Esophagus muscularis mucosa (tissue), 3 donors: ENCODE results near the gene SIPA1L2.

Experiments used
- POLR2A ChIP-seq: fragments of 450-650 bp; IDR thresholded peaks from one replicate; pipeline ENCODE4 v1.6.1; 2017; ENCODE audit warnings: antibody characterized with exemption, moderate library complexity, mild to moderate bottlenecking, low read depth
- POLR2AphosphoS5 ChIP-seq, 2 donors: sonication (generic); formaldehyde crosslinking; IDR thresholded peaks; one replicate each; pipeline ENCODE4 v1.6.1; 2017; ENCODE audit warnings: antibody characterized with exemption in 2 of 2
- TF ChIP-seq, protein P1 (sequence below), 3 experiments: fragments of 200-600 bp in 2 of 3; fragments of 450-650 bp in 1 of 3; sonication (generic) in 2 of 3; IDR thresholded peaks; one replicate each; pipeline ENCODE4 v1.5.1; 2017 to 2019; ENCODE audit warnings: antibody characterized with exemption in 3 of 3, mild to moderate bottlenecking in 2 of 3, moderate library complexity in 1 of 3

DNA sequence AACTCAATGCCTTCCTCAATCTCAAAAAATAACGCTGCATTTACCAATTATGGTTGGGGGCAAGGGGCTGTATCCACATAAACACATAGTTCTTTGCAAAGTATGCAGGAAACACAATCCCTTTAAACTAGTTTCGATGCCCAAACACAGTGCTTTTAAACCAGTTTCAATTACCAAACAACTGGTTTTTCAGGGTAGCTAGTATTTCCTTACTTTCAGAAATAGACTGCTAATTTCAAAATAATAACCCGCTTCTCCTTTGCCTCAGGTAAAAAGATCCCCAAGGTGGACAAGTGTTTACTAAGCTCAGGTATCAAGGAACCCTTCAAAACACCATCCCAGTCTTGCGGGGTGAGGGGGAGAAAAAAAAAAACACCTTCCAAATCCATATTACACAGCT lies 2.8 kb downstream of the SIPA1L2 start:
- TF ChIP-seq, protein P1, sequence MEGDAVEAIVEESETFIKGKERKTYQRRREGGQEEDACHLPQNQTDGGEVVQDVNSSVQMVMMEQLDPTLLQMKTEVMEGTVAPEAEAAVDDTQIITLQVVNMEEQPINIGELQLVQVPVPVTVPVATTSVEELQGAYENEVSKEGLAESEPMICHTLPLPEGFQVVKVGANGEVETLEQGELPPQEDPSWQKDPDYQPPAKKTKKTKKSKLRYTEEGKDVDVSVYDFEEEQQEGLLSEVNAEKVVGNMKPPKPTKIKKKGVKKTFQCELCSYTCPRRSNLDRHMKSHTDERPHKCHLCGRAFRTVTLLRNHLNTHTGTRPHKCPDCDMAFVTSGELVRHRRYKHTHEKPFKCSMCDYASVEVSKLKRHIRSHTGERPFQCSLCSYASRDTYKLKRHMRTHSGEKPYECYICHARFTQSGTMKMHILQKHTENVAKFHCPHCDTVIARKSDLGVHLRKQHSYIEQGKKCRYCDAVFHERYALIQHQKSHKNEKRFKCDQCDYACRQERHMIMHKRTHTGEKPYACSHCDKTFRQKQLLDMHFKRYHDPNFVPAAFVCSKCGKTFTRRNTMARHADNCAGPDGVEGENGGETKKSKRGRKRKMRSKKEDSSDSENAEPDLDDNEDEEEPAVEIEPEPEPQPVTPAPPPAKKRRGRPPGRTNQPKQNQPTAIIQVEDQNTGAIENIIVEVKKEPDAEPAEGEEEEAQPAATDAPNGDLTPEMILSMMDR (IDR thresholded peaks at IDR 0.05) = no peak
- TF ChIP-seq POLR2A = no peak
- no peak for TF ChIP-seq POLR2AphosphoS5 (IDR thresholded peaks at IDR 0.05)
